NOMO-1 (cell line): Measurements from ENCODE around the gene ZFAND2B.
"Not testable (repeated sequence)": the region's sequence is repeated elsewhere in the genome, so short reads cannot be mapped to it uniquely, and the experiment has no call there.

Source experiments
- DNase-seq, 2 experiments: peaks; one replicate each; lab custom pipeline; 2025; ENCODE audit not compliant: unreplicated experiment in 2 of 2; lab: John Stamatoyannopoulos, UW

ZFAND2B gene

DNA sequence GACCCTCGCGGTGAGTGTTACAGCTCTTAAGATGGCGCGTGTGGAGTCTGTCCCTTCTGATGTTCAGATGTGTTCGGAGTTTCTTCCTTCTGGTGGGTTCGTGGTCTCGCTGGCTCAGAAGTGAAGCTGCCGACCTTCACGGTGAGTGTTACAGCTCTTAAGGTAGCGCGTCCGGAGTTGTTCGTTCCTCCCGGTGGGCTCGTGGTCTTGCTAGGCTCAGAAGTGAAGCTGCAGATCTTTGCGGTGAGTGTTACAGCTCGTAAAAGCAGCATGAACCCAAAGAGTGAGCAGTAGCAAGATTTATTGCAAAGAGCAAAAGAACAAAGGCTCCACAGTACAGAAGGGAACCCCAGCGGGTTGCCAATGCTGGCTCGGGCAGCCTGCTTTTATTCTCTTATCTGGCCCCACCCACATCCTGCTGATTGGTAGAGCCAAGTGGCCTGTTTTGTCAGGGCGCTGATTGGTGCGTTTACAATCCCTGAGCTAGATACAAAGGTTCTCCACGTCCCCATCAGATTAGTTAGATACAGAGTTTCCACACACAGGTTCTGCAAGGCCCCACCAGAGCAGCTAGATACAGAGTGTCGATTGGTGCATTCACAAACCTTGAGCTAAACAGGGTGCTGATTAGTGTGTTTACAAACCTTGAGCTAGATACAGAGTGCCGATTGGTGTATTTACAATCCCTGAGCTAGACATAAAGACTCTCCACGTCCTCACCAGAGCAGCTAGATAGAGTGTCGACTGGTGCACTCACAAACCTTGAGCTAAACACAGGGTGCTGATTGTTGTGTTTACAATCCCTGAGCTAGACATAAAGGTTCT lies 5.9 kb upstream of the ZFAND2B start:
- DNase-seq, result not testable (repeated sequence)

- DNase-seq, result not testable (repeated sequence)
Observed at GRCh38 chr2:219201331-219201730, 5.3 kb upstream of the ZFAND2B start.

DNA sequence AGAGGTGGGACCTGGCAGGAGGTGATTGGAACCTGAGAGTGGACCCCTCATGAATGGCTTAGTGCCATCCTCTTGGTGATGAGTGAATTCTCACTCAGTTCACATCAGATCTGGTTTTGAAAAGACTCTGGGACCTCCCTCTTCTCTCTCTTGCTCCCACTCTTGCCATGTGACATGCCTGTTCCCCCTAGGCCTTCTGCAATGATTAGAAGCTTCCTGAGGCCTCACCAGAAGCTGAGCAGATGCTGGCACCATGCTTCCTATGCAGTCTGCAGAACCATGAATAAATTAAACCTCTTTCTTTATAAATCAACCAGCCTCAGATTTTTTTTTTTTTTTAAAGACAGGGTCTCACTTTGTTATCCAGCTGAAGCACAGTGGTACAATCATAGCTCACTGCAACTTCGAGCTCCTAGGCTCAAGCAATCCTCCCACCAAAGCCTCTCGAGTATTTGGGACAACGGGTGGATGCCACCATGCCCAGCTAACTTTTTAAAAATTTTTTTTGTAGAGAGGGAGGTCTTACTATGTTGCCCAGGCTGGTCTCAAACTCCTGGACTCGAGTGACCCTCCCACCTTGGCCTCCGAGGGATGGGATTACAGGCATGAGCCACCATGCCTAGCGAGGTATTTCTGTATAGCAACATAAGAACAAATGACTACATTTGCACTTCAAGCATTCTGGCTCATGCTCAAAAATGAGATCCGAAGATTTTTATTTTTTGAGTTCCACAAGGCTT lies 2.0 kb upstream of the ZFAND2B start:
- DNase-seq, result no peak

- no peak for DNase-seq
Observed at GRCh38 chr2:219205165-219205538, 1.4 kb upstream of the ZFAND2B start.

GRCh38 chr2:219205981-219206327 lies 628 bp upstream of the ZFAND2B start:
- DNase-seq, result no peak

DNA sequence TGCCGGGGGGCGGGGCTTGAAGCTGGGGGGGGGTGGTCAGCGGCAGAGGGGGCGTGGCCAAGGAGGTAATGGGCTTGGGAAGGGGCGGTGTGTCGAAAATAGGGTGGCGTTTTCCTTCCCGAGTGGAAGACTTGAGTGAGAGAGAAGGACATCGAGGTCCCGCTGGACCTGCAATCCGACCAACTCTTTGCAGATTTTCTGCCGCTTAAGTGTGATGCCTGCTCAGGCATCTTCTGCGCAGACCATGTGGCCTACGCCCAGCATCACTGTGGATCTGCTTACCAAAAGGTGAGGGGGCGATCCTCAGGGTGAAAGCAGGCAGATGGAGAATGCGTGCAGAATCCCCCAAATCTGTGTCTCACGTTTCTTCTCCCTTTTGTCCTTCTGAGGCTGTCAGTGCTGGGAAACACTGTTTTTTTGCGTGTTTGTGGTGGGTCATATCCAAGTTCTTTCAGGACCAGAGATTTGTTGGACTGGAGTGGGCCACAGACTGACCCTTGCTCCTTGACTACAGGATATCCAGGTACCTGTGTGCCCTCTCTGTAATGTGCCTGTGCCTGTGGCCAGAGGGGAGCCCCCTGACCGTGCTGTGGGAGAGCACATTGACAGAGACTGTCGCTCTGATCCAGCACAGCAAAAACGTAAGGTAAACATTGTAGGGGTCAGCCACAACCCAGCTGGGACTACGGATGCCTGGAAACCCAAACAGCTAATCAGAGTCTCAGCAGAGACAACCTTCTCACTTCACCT lies 727 bp downstream of the ZFAND2B start:
- DNase-seq, result peak in 1 of 2 experiments; percentile 29

DNA sequence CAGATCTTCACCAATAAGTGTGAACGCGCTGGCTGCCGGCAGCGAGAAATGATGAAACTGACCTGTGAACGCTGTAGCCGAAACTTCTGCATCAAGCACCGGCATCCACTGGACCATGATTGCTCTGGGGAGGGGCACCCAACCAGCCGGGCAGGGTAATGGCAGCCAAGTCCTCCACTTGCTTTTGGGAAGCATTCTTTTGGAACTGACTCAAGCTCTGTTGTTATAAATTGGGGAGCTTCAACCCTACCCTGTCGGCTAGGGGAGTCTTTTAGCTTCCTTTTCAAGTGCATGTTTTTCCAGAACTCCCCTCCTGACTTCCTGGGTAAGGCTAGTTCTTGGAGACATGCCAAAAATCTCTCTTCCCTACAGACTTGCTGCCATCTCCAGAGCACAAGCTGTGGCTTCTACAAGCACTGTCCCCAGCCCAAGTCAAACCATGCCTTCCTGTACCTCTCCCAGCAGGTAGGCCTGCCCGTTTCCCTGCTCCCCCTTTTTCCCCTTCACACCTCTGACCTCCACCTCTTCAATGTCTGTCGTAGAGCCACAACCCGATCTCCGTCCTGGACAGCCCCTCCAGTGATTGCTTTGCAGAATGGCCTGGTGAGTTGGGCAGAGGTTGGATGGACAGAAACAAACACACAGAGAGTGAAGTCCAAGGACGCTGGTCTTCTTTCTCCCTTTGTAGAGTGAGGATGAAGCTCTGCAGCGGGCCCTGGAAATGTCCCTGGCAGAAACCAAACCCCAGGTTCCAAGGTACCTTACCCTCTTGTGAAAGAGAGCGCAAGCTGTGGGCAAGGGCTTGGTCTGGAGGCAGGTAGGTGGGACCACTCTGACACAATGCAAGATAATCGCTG lies 1.5 kb downstream of the ZFAND2B start:
- DNase-seq, result no peak

DNA sequence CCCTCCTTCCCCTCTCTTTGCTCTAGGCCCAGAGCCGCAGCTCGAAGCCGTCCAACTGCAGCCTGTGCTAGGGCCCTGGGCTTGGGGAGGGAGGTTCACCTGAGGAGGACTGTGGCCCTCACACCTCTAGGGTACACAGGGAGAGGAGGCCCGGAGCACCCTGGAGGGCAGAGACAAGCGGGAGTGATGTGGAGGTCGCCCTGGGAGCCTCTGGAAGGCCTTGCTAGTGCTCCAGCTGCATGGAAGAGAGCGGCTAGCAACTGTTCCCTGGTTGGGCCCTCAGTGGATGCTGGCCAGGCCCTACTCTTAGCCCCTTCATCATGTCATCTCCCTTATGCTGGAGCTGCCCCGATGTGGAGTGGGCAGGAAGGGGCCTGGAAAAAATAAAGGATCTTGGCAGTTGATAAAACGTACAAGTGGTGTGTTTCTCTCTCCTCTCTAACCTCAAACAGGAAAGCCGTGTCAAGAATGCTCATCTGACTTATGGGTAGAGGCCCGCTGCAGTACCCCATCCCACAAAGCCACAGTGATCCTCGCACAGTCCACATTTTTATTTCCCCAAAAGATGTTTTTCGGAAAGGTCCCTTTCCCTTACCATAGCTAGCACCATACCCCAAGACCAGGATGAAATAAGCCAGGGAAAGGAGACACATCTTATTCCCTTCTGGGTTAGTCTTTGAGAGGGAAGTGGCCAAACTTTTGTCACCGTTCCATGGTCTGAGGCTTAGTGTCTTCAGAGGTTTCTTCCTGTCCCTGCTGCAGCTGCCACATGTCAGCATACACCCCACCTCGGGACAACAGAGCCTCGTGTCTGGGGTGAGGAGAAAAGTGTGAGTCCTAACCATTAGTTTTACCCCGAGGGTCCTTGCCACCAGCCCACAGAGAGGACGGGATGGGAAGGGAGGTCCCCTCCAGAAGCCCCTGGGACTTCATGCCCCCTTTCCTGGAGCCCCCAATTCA lies 2.9 kb downstream of the ZFAND2B start:
- DNase-seq, result no peak

DNA sequence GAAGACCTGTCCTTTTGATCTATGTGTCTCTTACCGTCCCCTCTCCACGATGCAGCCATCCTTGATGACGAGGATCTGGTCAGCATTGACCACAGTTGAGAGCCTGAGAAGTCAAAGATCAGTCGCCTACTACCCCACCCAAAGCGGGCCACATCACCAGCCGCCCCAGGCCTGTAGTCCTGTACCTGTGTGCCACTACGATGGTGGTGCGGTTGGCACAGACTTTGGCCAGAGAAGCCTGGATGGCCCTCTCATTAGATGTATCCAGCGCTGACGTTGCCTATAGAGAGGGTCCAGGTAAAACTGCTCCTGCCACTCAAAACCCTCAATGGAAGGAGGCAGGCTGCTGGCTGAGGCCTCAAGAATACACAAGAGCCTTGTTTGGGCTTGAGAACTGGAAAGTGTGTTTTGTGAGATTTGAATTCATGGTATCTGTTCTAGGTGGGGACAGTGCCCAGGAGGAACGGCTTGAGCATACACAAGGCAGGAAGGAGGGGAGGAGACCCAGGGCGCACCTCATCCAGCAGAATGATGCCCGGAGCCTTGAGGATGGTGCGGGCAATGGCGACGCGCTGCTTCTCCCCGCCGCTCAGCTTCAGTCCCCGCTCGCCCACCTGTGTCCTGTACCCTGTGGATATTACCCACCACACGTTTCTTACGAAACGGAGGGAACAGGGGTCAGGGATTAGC lies 3.8 kb downstream of the ZFAND2B start:
- no peak for DNase-seq

GRCh38 chr2:219210886-219211362 lies 4.3 kb downstream of the ZFAND2B start:
- DNase-seq, result no peak

- DNase-seq, result no peak
Observed at GRCh38 chr2:219213026-219213415, 6.4 kb downstream of the ZFAND2B start.

DNA sequence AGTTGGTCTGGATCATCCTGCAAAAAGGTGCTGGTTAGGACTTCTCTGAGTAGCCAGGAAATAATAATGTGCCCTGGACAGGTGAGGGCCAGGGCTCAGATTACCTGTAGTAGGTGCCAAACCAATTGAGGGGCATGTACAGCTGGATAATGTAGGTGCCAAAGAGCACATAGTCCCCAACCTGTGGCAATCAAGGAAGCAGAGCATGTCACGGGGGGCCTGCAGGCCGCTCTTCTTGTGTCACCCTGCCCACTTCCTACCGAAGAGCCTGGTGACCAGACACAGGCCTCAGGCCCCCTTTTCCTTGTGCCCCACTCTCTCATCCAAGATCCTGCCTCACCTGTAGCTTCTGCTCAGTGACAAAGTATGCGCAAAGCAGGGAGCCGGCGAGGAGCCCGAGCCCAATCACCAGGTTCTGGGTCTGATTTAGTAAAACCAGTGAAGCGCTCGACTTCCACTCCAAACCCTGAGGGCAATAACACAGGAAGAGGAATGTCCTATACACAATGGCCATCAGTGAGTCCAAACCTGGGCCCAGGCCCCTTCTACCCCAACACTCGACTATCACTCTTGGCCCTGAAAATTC lies 7.0 kb downstream of the ZFAND2B start:
- DNase-seq, result no peak

DNA sequence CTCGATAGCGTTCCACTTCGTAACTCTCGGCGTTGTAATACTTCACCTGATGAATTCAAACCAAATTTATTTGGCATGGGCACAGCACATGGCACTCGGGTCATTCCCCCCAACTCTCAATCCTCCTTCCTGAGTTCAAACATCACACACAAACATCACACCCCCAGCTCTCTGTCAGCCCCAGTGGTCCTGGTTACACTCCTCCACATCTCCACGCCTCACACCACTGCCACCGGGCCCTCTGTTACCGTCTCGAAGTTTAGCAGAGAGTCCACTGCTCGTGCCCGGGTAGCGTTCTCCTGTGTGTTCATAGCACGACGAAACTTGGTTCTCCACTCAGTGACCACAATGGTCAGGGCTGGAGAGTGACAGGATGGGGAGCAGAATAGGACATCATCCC lies 7.6 kb downstream of the ZFAND2B start:
- DNase-seq, result no peak

DNA sequence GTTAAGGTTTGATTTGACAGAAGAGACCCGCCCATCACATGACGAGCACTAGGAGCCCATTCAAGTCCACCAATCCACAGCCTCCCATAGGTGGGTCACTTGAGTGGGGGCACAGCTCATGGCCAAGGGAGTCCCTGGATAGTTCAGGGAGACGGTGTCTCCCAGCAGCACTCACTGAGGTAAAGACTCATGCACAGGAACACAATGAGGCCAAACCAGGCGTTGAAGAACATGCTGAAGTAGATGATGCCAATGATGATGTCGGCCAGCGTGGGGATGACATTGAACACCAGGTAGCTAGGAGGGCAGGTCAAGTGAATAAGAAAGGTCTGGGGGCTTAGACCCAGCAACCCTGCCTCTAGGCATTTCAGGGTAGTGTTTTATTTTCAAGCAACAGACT lies 8.2 kb downstream of the ZFAND2B start:
- DNase-seq, result no peak

DNA sequence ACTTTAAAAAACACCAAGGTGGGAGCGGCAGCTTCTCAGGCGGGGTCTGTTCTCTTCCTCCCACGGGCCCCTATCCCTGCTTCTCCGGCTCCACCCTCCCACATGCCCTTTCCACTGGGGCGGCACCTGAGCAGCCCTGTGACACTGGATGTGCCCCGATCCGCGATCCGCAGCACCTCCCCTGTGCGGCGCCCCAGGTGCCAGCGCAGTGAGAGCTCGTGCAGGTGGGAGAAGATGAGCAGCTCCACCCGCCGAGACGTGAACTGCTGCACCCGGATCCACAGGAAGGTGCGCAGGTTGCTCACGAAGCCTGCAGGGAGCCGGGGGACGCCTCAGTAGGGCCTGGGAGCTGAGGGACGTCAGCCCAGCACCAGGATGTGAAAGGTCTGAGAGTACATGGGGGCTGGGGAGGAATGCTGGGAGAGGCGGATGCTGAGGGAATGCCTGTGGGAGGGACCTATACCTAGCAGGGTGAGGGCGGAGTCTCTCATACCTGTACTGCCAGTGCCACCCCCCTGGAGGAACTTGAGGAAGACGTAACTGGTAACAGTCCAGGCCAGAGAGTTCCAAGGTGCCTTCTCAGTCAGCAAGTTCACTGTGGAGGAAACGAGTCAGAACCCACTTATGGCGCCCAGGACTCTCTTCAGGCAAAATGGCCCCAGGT lies 9.4 kb downstream of the ZFAND2B start:
- DNase-seq, result no peak

DNA sequence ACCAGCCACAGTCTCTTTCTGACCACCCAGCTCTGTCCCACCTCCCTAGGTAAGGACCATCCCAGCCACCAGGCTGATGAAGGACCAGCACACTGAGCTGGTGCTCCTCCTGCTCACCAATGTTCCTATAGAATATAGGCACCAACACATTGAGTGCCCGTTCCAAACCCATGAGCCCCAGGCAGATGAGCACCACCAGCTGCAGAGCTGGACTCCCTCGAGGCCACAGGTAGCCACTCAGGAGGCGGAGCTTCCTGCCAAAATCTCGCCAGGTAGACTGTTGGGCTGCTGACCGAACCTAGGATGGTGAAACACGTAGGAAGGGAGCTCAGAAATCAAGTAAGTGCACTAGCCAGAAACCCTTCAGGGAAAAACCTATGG lies 9.9 kb downstream of the ZFAND2B start:
- no peak for DNase-seq

- no peak for DNase-seq
Observed at GRCh38 chr2:219218217-219218731, 11.7 kb downstream of the ZFAND2B start.
